Peyer's patch (tissue), 4 donors: ENCODE results near the gene TP73. TPM values are rescaled to one million over a fixed set of nuclear protein-coding genes. Genes with fewer than 3 reads are reported as not detected.
A peak's percentile ranks its signal among the peaks of the same experiment; 100 is the strongest.

ENCODE experiments used
- DNase-seq, 3 donors: peaks; one replicate each; pipeline ENCODE4 v3.0.0-alpha.2; 2017 to 2019
- H3K27ac ChIP-seq, 4 donors: fragments of 200-600 bp; sonication (generic); one replicate each; pipeline ENCODE4 v1.5.1; 2016 to 2019
- H3K27me3 ChIP-seq, 2 donors: fragments of 200-600 bp; sonication (generic); one replicate each; pipeline ENCODE4 v1.5.1; 2019
- H3K36me3 ChIP-seq, 3 donors: fragments of 200-600 bp; sonication (generic); one replicate each; pipeline ENCODE4 v1.5.1; 2016 to 2019
- H3K4me1 ChIP-seq, 4 donors: fragments of 200-600 bp; sonication (generic); one replicate each; pipeline ENCODE4 v1.5.1; 2016 to 2019
- H3K4me3 ChIP-seq, 4 donors: fragments of 200-600 bp; sonication (generic); 1 replicate in 3 of 4; 2 replicates in 1 of 4; pipeline ENCODE4 v1.5.1; 2016 to 2019; ENCODE audit warnings: mild to moderate bottlenecking in 1 of 4
- H3K9me3 ChIP-seq, 4 donors: fragments of 200-600 bp; sonication (generic); one replicate each; pipeline ENCODE4 v1.5.1; 2016 to 2019; ENCODE audit warnings: mild to moderate bottlenecking in 1 of 4
- CTCF ChIP-seq, 6 experiments: fragments of 450-650 bp in 4 of 6; fragments of 200-600 bp in 2 of 6; sonication (generic) in 1 of 6; IDR thresholded peaks; one replicate each; pipeline ENCODE4 v1.5.1; 2017 to 2019; ENCODE audit warnings: antibody characterized with exemption in 6 of 6, mild to moderate bottlenecking in 3 of 6, moderate library complexity in 1 of 6
- POLR2A ChIP-seq, 2 donors: fragments of 450-650 bp; IDR thresholded peaks; one replicate each; pipeline ENCODE4 v1.5.1; 2017; ENCODE audit warnings: antibody characterized with exemption in 2 of 2, mild to moderate bottlenecking in 2 of 2, moderate library complexity in 2 of 2
- total RNA-seq, 4 donors: library from RNA; depleted of rRNA; stranded (reverse); fragments of >200 nt; gene quantifications; one replicate each; pipeline ENCODE4 v1.1.0, GENCODE V29; 2016

Gene TP73
- under 1 TPM in 1 of 4 donors, not detected in 3; 0.38 TPM for total RNA-seq

DNA sequence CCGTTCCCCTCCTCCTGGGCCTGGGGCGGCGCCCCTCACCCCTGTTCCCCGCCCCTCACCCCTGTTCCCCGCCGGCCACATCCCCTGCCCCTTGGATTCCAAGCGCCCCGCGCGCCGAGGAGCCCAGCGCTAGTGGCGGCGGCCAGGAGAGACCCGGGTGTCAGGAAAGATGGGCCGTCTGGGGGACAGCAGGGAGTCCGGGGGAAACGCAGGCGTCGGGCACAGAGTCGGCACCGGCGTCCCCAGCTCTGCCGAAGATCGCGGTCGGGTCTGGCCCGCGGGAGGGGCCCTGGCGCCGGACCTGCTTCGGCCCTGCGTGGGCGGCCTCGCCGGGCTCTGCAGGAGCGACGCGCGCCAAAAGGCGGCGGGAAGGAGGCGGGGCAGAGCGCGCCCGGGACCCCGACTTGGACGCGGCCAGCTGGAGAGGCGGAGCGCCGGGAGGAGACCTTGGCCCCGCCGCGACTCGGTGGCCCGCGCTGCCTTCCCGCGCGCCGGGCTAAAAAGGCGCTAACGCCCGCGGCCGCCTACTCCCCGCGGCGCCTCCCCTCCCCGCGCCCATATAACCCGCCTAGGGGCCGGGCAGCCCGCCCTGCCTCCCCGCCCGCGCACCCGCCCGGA, at the start of gene TP73:
TP73 (plus strand) TSS at position 587 of the 618 bp plus-strand sequence. CDS start 29,850 bp downstream, outside the sequence.
- H3K27me3 ChIP-seq: peaks cover 0 to 35% of the 10 kb centered on the region in 2 donors

GRCh38 chr1:3603156-3603555, 49.2 kb upstream of the TP73 start:
- no peak overlapping the region for H3K4me3 ChIP-seq
- TF ChIP-seq CTCF (IDR thresholded peaks at IDR 0.05) (no peak), POLR2A (IDR thresholded peaks at IDR 0.05) (no peak)
- H3K36me3 ChIP-seq: no peaks in the 10 kb centered on the region
- H3K27ac ChIP-seq: no peak overlapping the region
- no peaks in the 10 kb centered on the region for H3K9me3 ChIP-seq
- DNase-seq: no peak
- H3K4me1 ChIP-seq: peaks cover 0 to 10% (median 9%) of the 10 kb centered on the region in 4 donors
- no peaks in the 10 kb centered on the region for H3K27me3 ChIP-seq

More for the DNA sequence above, at the start of gene TP73:
- DNase-seq: peak in 1 of 3 donors; percentile 45
- H3K4me3 ChIP-seq: peak within 1 kb of the TSS in 3 of 4 donors; percentile 47 to 52 (median 47)
- no peaks in the 10 kb centered on the region for H3K9me3 ChIP-seq
- peaks cover 0 to 43% (median 25%) of the 10 kb centered on the region in 4 donors for H3K4me1 ChIP-seq
- TF ChIP-seq CTCF (IDR thresholded peaks at IDR 0.05) (no peak), POLR2A (IDR thresholded peaks at IDR 0.05) (no peak)
- H3K27ac ChIP-seq: peak within 1 kb of the TSS in 1 of 4 donors; percentile 10
- peaks cover 0 to 5% (median 0%) of the 10 kb centered on the region in 3 donors for H3K36me3 ChIP-seq

DNA sequence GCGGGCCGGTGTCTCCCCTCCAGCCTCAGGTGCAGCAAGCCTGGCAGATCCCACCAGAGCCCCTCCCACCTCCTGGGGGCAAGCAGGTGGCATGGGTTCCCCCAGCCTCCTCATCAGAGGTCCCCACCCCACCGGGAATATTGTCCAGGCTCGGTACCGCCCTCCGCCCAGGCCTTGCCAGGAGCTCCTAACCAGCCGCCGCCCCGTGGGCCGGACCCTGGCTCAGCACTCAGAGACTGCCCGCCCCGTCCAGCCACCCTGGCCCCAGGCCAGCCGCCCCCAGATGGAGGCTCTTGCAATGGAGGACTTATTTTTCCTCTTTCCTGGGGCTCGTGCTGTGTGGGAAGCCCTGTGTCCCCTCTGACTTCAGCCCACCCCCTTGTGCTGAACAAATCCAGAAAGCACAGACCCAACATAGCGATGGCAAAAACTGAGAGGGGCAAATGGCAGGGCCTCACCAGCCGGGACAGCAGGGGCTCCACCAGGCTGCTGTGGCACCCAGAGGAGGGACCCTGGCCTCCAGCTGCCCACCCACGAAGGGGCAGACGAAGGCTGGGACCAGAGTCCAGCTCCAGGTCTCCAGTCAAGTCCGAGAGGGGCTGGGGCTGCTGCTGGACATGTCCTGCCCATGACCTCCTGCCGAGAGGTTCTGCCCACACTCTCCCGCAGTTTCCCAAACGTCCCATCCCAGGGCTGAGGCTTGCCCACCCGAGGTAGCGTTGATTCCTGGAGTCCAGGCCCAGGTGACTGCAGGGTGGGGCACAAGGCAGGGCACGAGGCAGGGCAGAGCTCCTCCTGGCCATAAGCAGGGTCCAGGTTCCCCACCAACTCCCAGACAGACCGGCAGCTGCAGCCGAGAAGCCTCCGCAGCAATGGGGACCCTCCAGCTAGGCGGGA, 48.5 kb upstream of the TP73 start:
- H3K27ac ChIP-seq: no peak overlapping the region
- DNase-seq: no peak
- TF ChIP-seq POLR2A (IDR thresholded peaks at IDR 0.05) (no peak), CTCF (IDR thresholded peaks at IDR 0.05) (no peak)
- no peak overlapping the region for H3K4me3 ChIP-seq
- H3K9me3 ChIP-seq: no peaks in the 10 kb centered on the region
- peaks cover 0 to 3% (median 2%) of the 10 kb centered on the region in 4 donors for H3K4me1 ChIP-seq
- no peaks in the 10 kb centered on the region for H3K27me3 ChIP-seq
- no peaks in the 10 kb centered on the region for H3K36me3 ChIP-seq

DNA sequence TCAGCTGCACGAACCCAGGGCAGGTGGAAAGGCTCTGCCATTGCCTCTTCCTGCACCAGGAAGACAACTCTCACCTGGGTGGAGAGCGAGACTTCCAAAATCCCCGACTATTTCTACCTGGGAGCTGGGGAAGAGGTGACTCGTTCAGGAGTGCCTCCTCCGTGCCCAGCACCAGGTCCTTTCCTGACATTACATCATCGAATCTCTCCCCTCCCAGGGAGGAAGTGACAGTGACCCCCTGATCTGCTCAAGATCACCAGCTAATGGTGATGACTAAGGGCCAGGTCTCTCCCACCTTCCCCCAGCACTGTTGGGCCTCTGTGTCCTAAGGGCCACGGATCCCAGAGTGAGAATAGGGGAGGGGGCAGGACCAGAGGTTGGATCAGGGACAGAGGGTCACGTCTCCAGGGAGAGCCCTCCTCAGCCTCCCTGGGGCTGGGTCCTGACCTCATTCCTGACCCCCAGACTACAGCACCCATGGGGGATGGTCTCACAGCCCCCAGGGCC, 47.8 kb upstream of the TP73 start:
- Histone ChIP-seq H3K27me3 (no peaks in the 10 kb centered on the region), H3K4me1 (no peaks in the 10 kb centered on the region)

More for the DNA sequence above, 47.8 kb upstream of the TP73 start:
- no peak overlapping the region for H3K27ac ChIP-seq
- no peaks in the 10 kb centered on the region for H3K36me3 ChIP-seq
- no peak overlapping the region for H3K4me3 ChIP-seq
- DNase-seq: no peak
- TF ChIP-seq POLR2A (IDR thresholded peaks at IDR 0.05) (no peak), CTCF (IDR thresholded peaks at IDR 0.05) (no peak)
- H3K9me3 ChIP-seq: no peaks in the 10 kb centered on the region
